H1 (cell line): ENCODE results near the gene CLEC4F. TPM values are rescaled to one million over a fixed set of nuclear protein-coding genes. Genes with fewer than 3 reads are reported as not detected.

ENCODE experiments used
- RXRA ChIP-seq: IDR thresholded peaks from 2 replicates; pipeline ENCODE4 v1.6.1; 2011; ENCODE audit warnings: low read depth, mild to moderate bottlenecking, low read length, moderate library complexity; ENCODE audit not compliant: insufficient read depth
- polyA plus RNA-seq, 7 experiments: library from polyadenylated mRNA; depleted of rRNA in 3 of 7; stranded (reverse) in 5 of 7; unstranded in 2 of 7; fragments of >200 nt in 5 of 7; fragments of 200-250 nt in 2 of 7; gene quantifications; 1 replicate in 5 of 7; 2 replicates in 1 of 7; 4 replicates in 1 of 7; pipeline versions ENCODE4 v1.2.1 to v1.2.3, GENCODE V29; 2011 to 2013; ENCODE audit warnings: missing spikeins in 2 of 7, mixed read lengths in 2 of 7
- total RNA-seq: library from RNA; stranded (reverse); fragmentation: NEBNext Ultra II Directional; extraction: Animal tissue kit (Norgen Biotek cat#: 25700); gene quantifications from 2 replicates; pipeline ENCODE4 v1.2.1, GENCODE V29; 2021

The CLEC4F gene
- total and polyA plus RNA-seq, 2 of the 8 experiments (the other 6 are each of a cell fraction or from before 2014, with no cell fraction given), result not detected

- no peak for TF ChIP-seq RXRA
- TF ChIP-seq, all 59 proteins: peak for 0
Observed at GRCh38 chr2:70797506-70797905, 22.9 kb downstream of the CLEC4F start (continued).
